Hepatic stellate cell (primary cell): ENCODE results near the gene ATP6V0E1.

Experiments
- DNase-seq: peaks from one replicate; pipeline ENCODE4 v3.0.0; 2011; ENCODE audit warnings: low spot score

ATP6V0E1 gene

GRCh38 chr5:172983542-172984243 lies at the start of gene ATP6V0E1:
ATP6V0E1 (plus strand) TSS chr5:172983771; CDS start chr5:172983861, 90 bp downstream.
- peak; percentile 96 for DNase-seq

- no peak for DNase-seq
These were observed 48.5 kb upstream of the ATP6V0E1 start for GRCh38 chr5:172935096-172935495.

GRCh38 chr5:172936401-172936800 lies 47.2 kb upstream of the ATP6V0E1 start:
- no peak for DNase-seq

- DNase-seq: no peak
These were observed 44.5 kb upstream of the ATP6V0E1 start for GRCh38 chr5:172939071-172939470.

GRCh38 chr5:172939611-172940267 lies 43.8 kb upstream of the ATP6V0E1 start:
- DNase-seq: no peak

- DNase-seq: no peak
These were observed 43.1 kb upstream of the ATP6V0E1 start for GRCh38 chr5:172940268-172941066.

- no peak for DNase-seq
These were observed 42.5 kb upstream of the ATP6V0E1 start for GRCh38 chr5:172941067-172941516.

- no peak for DNase-seq
These were observed 41.0 kb upstream of the ATP6V0E1 start for GRCh38 chr5:172942556-172942955.

GRCh38 chr5:172943283-172943841 lies 40.2 kb upstream of the ATP6V0E1 start:
- DNase-seq: peak; percentile 89

- DNase-seq: no peak
These were observed 39.7 kb upstream of the ATP6V0E1 start for GRCh38 chr5:172943906-172944305.

GRCh38 chr5:172944741-172945140 lies 38.8 kb upstream of the ATP6V0E1 start:
- no peak for DNase-seq

- DNase-seq: no peak
These were observed 38.4 kb upstream of the ATP6V0E1 start for GRCh38 chr5:172945151-172945550.

- no peak for DNase-seq
These were observed 37.4 kb upstream of the ATP6V0E1 start for GRCh38 chr5:172946146-172946545.

- DNase-seq: no peak
These were observed 34.1 kb upstream of the ATP6V0E1 start for GRCh38 chr5:172949426-172949825.

GRCh38 chr5:172950176-172950965 lies 33.2 kb upstream of the ATP6V0E1 start:
- DNase-seq: no peak

- DNase-seq: no peak
These were observed 32.1 kb upstream of the ATP6V0E1 start for GRCh38 chr5:172951371-172952033.

GRCh38 chr5:172952034-172952511 lies 31.5 kb upstream of the ATP6V0E1 start:
- peak; percentile 63 for DNase-seq

GRCh38 chr5:172953776-172954675 lies 29.5 kb upstream of the ATP6V0E1 start:
- DNase-seq: peak; percentile 67

- DNase-seq: no peak
These were observed 28.8 kb upstream of the ATP6V0E1 start for GRCh38 chr5:172954751-172955159.

GRCh38 chr5:172956228-172956627 lies 27.3 kb upstream of the ATP6V0E1 start:
- no peak for DNase-seq
